IPS DF 6.9 (cell line): ENCODE results near the gene PLEKHG3.

ENCODE experiments used
- DNase-seq: peaks from one replicate; pipeline ENCODE4 v3.0.0-alpha.2; 2013; ENCODE audit warnings: low read depth, low spot score
- H3K27ac ChIP-seq: one replicate; pipeline ENCODE4 v1.5.1; 2013; ENCODE audit warnings: low read length, control low read depth
- H3K27me3 ChIP-seq: 2 replicates; pipeline ENCODE4 v1.6.1; 2013; ENCODE audit warnings: mild to moderate bottlenecking, low read length; ENCODE audit not compliant: control insufficient read depth, insufficient read depth
- H3K36me3 ChIP-seq: 2 replicates; pipeline ENCODE4 v1.6.1; 2013; ENCODE audit warnings: low read length; ENCODE audit not compliant: control insufficient read depth, insufficient read depth
- H3K4me1 ChIP-seq: 2 replicates; pipeline ENCODE4 v1.6.1; 2013; ENCODE audit warnings: low read length; ENCODE audit not compliant: control insufficient read depth, insufficient read depth
- H3K4me3 ChIP-seq: 2 replicates; pipeline ENCODE4 v1.5.1; 2013; ENCODE audit warnings: mild to moderate bottlenecking, low read length
- H3K9me3 ChIP-seq: 2 replicates; pipeline ENCODE4 v1.6.1; 2013; ENCODE audit warnings: low read length, inconsistent platforms; ENCODE audit not compliant: control insufficient read depth, insufficient read depth
- WGBS: extraction: QIAGEN DNeasy Blood & Tissue Kit; methylation state at CpG from one replicate; pipeline ENCODE4 v1.1.7; 2013; ENCODE audit warnings: mixed read lengths, missing lambda C conversion rate; ENCODE audit not compliant: insufficient read length, insufficient coverage; 5-methylcytosine and 5-hydroxymethylcytosine counted together

The PLEKHG3 gene

GRCh38 chr14:64698903-64699302 lies 5.3 kb upstream of the PLEKHG3 start:
- Histone ChIP-seq H3K27me3 (no peaks in the 10 kb centered on the region; the same call in 1 of the 2 replicates), H3K4me1 (0 out of 2 replicates have a peak, but pooled peaks cover 4% of the 10 kb centered on the region), H3K4me3 (no peak overlapping the region), H3K36me3 (no peaks in the 10 kb centered on the region), H3K27ac (no peak overlapping the region), H3K9me3 (no peaks in the 10 kb centered on the region)
- no peak for DNase-seq
- WGBS = no CpG with 5 or more reads among the region's 7 CpGs

- Histone ChIP-seq H3K27ac (no peak overlapping the region), H3K4me3 (no peak overlapping the region), H3K27me3 (no peaks in the 10 kb centered on the region; the same call in 1 of the 2 replicates), H3K9me3 (no peaks in the 10 kb centered on the region), H3K4me1 (0 out of 2 replicates have a peak, but pooled peaks cover 4% of the 10 kb centered on the region), H3K36me3 (no peaks in the 10 kb centered on the region)
- no CpG with 5 or more reads among the region's 2 CpGs for WGBS
- DNase-seq = no peak
These were observed 3.9 kb upstream of the PLEKHG3 start for GRCh38 chr14:64700290-64700689.

- no peak overlapping the region for H3K4me3 ChIP-seq
These were observed 3.3 kb upstream of the PLEKHG3 start for GRCh38 chr14:64700894-64701293.

GRCh38 chr14:64701660-64702059 lies 2.6 kb upstream of the PLEKHG3 start:
- Histone ChIP-seq H3K36me3 (no peaks in the 10 kb centered on the region), H3K4me3 (no peak overlapping the region), H3K27me3 (no peaks in the 10 kb centered on the region; the same call in 1 of the 2 replicates), H3K27ac (no peak overlapping the region), H3K9me3 (no peaks in the 10 kb centered on the region), H3K4me1 (peaks cover 8% of the 10 kb centered on the region; the same call in 1 of the 2 replicates)
- DNase-seq = no peak
- WGBS = no CpG with 5 or more reads among the region's 1 CpG

More at GRCh38 chr14:64700894-64701293, 3.3 kb upstream of the PLEKHG3 start:
- DNase-seq = no peak
- Histone ChIP-seq H3K27ac (no peak overlapping the region), H3K27me3 (no peaks in the 10 kb centered on the region; the same call in 1 of the 2 replicates), H3K4me1 (0 out of 2 replicates have a peak, but pooled peaks cover 5% of the 10 kb centered on the region), H3K9me3 (no peaks in the 10 kb centered on the region), H3K36me3 (no peaks in the 10 kb centered on the region)
- no CpG with 5 or more reads among the region's 4 CpGs for WGBS

- H3K9me3 ChIP-seq = no peaks in the 10 kb centered on the region
- WGBS = no CpG with 5 or more reads among the region's 25 CpGs
- H3K36me3 ChIP-seq = no peaks in the 10 kb centered on the region
- DNase-seq = no peak
- no peak overlapping the region for H3K27ac ChIP-seq
- no peaks in the 10 kb centered on the region for H3K27me3 ChIP-seq
- H3K4me3 ChIP-seq = peak overlapping the region; percentile 88; the same call in 1 of the 2 replicates
- H3K4me1 ChIP-seq = peaks cover 12% of the 10 kb centered on the region
These were observed 1.5 kb upstream of the PLEKHG3 start for GRCh38 chr14:64702493-64703394.

- peaks cover 12% of the 10 kb centered on the region for H3K4me1 ChIP-seq
- no peak for DNase-seq
- H3K27me3 ChIP-seq = no peaks in the 10 kb centered on the region
- H3K27ac ChIP-seq = no peak overlapping the region
- no peaks in the 10 kb centered on the region for H3K36me3 ChIP-seq
- WGBS = no CpG with 5 or more reads among the region's 26 CpGs
- H3K4me3 ChIP-seq = peak overlapping the region; percentile 88
- no peaks in the 10 kb centered on the region for H3K9me3 ChIP-seq
These were observed 655 bp upstream of the PLEKHG3 start for GRCh38 chr14:64703395-64704142.

GRCh38 chr14:64704743-64705380 lies 638 bp downstream of the PLEKHG3 start:
- no peak for DNase-seq
- Histone ChIP-seq H3K9me3 (no peaks in the 10 kb centered on the region), H3K27me3 (no peaks in the 10 kb centered on the region), H3K27ac (no peak overlapping the region), H3K36me3 (no peaks in the 10 kb centered on the region), H3K4me3 (peak overlapping the region; percentile 88), H3K4me1 (peaks cover 21% of the 10 kb centered on the region)
- WGBS = no CpG with 5 or more reads among the region's 51 CpGs

- H3K4me3 ChIP-seq = peak overlapping the region; percentile 88; the same call in 1 of the 2 replicates
- WGBS = no CpG with 5 or more reads among the region's 18 CpGs
- H3K27me3 ChIP-seq = no peaks in the 10 kb centered on the region
- no peak for DNase-seq
- H3K36me3 ChIP-seq = no peaks in the 10 kb centered on the region
- no peaks in the 10 kb centered on the region for H3K9me3 ChIP-seq
- H3K4me1 ChIP-seq = peaks cover 21% of the 10 kb centered on the region
- H3K27ac ChIP-seq = no peak overlapping the region
These were observed 1.3 kb downstream of the PLEKHG3 start for GRCh38 chr14:64705381-64706118.

GRCh38 chr14:64706119-64706592 lies 1.9 kb downstream of the PLEKHG3 start:
- Histone ChIP-seq H3K27ac (no peak overlapping the region), H3K4me3 (no peak overlapping the region), H3K27me3 (no peaks in the 10 kb centered on the region), H3K4me1 (peaks cover 21% of the 10 kb centered on the region), H3K36me3 (no peaks in the 10 kb centered on the region), H3K9me3 (no peaks in the 10 kb centered on the region)
- no peak for DNase-seq
- WGBS = no CpG with 5 or more reads among the region's 4 CpGs
